Erythroblast (primary cell): ENCODE measurements around the gene ARPC5L.

Experiments used
- GATA1 ChIP-seq: IDR thresholded peaks from 2 replicates; pipeline ENCODE4 v1.6.1; 2011; ENCODE audit warnings: low read depth, mild to moderate bottlenecking, control low read depth, low read length, moderate library complexity
- POLR2A ChIP-seq: IDR thresholded peaks from 2 replicates; pipeline ENCODE4 v1.6.1; 2011; ENCODE audit warnings: mild to moderate bottlenecking, low read length

GRCh38 chr9:124841075-124841821, 20.7 kb upstream of the ARPC5L start:
- no peak for TF ChIP-seq POLR2A
- no peak for TF ChIP-seq GATA1
